ENCODE data around the gene CCDC121.
"Not testable (repeated sequence)": the region's sequence is repeated elsewhere in the genome, so short reads cannot be mapped to it uniquely, and the experiment has no call there.

CCDC121 gene

DNA sequence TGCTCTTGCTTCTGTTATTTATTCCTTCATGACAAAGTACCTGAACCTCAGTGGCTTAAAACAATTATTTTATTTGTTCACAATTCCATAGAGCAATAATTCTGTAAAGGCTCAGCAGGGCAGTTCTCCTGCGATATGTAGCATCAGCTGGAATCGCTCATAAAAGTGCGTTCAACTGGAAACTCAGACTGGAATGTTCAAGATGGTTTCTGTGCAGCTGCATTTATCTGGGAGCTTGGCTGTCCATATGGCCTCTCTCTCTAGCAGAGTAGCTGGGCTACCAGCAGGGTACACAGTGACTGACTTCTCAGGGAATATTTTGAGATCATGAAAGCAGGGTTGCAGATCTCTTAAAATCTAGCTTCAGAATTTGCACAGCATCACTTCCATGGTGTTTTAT lies 13.5 kb downstream of the CCDC121 start:
- Histone ChIP-seq H3K4me1 (ENCODE audit: control insufficient read depth in 1 of 2, insufficient read depth in 2 of 2, low read length in 2 of 2) (no peaks in the 10 kb centered on the region), H3K4me3 (ENCODE audit: low read depth in 1 of 2, low read length in 2 of 2) (no peak overlapping the region), H3K36me3 (ENCODE audit: control insufficient read depth in 1 of 2, insufficient read depth in 2 of 2, low read length in 2 of 2) (peaks cover 30 to 51% of the 10 kb centered on the region in 2 donors), H3K9me3 (ENCODE audit: control insufficient read depth in 1 of 2, low read length in 2 of 2) (no peaks in the 10 kb centered on the region), H3K27ac (ENCODE audit: low read depth, low read length) (no peak overlapping the region), H3K27me3 (ENCODE audit: control insufficient read depth in 1 of 2, insufficient read depth in 2 of 2, low read length in 2 of 2) (no peaks in the 10 kb centered on the region), H3K9ac (ENCODE audit: low read depth in 1 of 2, low read length in 2 of 2) (no peak overlapping the region)

DNA sequence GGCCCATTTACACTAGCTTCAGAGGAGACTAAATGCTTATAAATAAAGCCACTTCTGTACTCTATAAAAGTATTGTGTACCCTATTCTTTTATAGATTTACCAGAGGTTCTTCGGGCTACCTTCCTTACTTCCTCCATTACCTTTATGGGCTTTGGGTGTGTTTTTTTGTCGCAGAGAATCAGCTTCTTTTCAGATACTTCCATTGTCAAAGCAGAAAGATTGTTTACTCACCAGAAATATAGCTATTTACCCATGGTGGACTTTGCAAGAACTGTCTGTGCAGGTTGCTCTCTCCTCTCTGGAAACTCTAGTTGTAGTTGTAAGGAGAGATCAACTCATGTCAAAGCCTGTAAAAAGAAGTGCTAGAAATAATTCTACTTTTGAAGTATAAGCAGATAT lies 14.8 kb downstream of the CCDC121 start:
- Histone ChIP-seq H3K9ac (ENCODE audit: low read depth in 1 of 2, low read length in 2 of 2) (no peak overlapping the region), H3K27ac (ENCODE audit: low read depth, low read length) (no peak overlapping the region), H3K27me3 (ENCODE audit: control insufficient read depth in 1 of 2, insufficient read depth in 2 of 2, low read length in 2 of 2) (no peaks in the 10 kb centered on the region), H3K9me3 (ENCODE audit: control insufficient read depth in 1 of 2, low read length in 2 of 2) (no peaks in the 10 kb centered on the region), H3K4me1 (ENCODE audit: control insufficient read depth in 1 of 2, insufficient read depth in 2 of 2, low read length in 2 of 2) (no peaks in the 10 kb centered on the region), H3K36me3 (ENCODE audit: control insufficient read depth in 1 of 2, insufficient read depth in 2 of 2, low read length in 2 of 2) (peaks cover 30 to 51% of the 10 kb centered on the region in 2 donors), H3K4me3 (ENCODE audit: low read depth in 1 of 2, low read length in 2 of 2) (no peak overlapping the region)

- no peaks in the 10 kb centered on the region for H3K9me3 ChIP-seq (ENCODE audit: control insufficient read depth in 1 of 2, low read length in 2 of 2)
- no peak overlapping the region for H3K27ac ChIP-seq (ENCODE audit: low read depth, low read length)
- H3K9ac ChIP-seq (ENCODE audit: low read depth in 1 of 2, low read length in 2 of 2), result no peak overlapping the region
- H3K4me3 ChIP-seq (ENCODE audit: low read depth in 1 of 2, low read length in 2 of 2), result no peak overlapping the region
- H3K27me3 ChIP-seq (ENCODE audit: control insufficient read depth in 1 of 2, insufficient read depth in 2 of 2, low read length in 2 of 2), result no peaks in the 10 kb centered on the region
- no peaks in the 10 kb centered on the region for H3K4me1 ChIP-seq (ENCODE audit: control insufficient read depth in 1 of 2, insufficient read depth in 2 of 2, low read length in 2 of 2)
- H3K36me3 ChIP-seq (ENCODE audit: control insufficient read depth in 1 of 2, insufficient read depth in 2 of 2, low read length in 2 of 2), result peaks cover 13 to 55% of the 10 kb centered on the region in 2 donors
Measured at GRCh38 chr2:27606611-27607010, 22.2 kb downstream of the CCDC121 start.

- Histone ChIP-seq H3K27me3 (ENCODE audit: control insufficient read depth in 1 of 2, insufficient read depth in 2 of 2, low read length in 2 of 2) (no peaks in the 10 kb centered on the region), H3K9me3 (ENCODE audit: control insufficient read depth in 1 of 2, low read length in 2 of 2) (peaks cover 0 to 7% of the 10 kb centered on the region in 2 donors), H3K9ac (ENCODE audit: low read depth in 1 of 2, low read length in 2 of 2) (no peak overlapping the region), H3K36me3 (ENCODE audit: control insufficient read depth in 1 of 2, insufficient read depth in 2 of 2, low read length in 2 of 2) (peaks cover 10 to 18% of the 10 kb centered on the region in 2 donors), H3K4me3 (ENCODE audit: low read depth in 1 of 2, low read length in 2 of 2) (no peak overlapping the region), H3K27ac (ENCODE audit: low read depth, low read length) (no peak overlapping the region), H3K4me1 (ENCODE audit: control insufficient read depth in 1 of 2, insufficient read depth in 2 of 2, low read length in 2 of 2) (no peaks in the 10 kb centered on the region)
Measured at GRCh38 chr2:27596627-27597026, 32.2 kb downstream of the CCDC121 start.

DNA sequence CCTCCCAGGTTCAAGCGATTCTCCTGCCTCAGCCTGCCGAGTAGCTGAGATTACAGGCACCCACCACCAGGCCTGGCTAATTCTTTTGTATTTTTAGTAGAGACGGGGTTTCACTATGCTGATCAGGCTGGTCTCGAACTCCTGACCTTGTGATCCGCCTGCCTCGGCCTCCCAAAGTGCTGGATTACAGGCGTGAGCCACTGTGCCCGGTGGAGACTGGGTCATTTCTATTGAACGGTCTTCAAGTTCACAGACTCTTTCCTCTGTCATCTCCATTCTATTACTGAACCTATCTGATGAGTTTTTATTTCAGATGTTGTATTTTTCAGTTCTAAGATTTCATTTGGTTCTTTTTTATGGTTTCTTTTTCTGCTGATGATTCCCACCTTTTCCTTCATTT lies 33.4 kb downstream of the CCDC121 start:
- H3K36me3 ChIP-seq (ENCODE audit: control insufficient read depth in 1 of 2, insufficient read depth in 2 of 2, low read length in 2 of 2); H3K4me3 ChIP-seq (ENCODE audit: low read depth in 1 of 2, low read length in 2 of 2); H3K27ac ChIP-seq (ENCODE audit: low read depth, low read length); H3K27me3 ChIP-seq (ENCODE audit: control insufficient read depth in 1 of 2, insufficient read depth in 2 of 2, low read length in 2 of 2); H3K4me1 ChIP-seq (ENCODE audit: control insufficient read depth in 1 of 2, insufficient read depth in 2 of 2, low read length in 2 of 2); H3K9ac ChIP-seq (ENCODE audit: low read depth in 1 of 2, low read length in 2 of 2): not testable (repeated sequence)
- H3K9me3 ChIP-seq (ENCODE audit: control insufficient read depth in 1 of 2, low read length in 2 of 2), result peaks cover 7 to 12% of the 10 kb centered on the region in 2 donors

DNA sequence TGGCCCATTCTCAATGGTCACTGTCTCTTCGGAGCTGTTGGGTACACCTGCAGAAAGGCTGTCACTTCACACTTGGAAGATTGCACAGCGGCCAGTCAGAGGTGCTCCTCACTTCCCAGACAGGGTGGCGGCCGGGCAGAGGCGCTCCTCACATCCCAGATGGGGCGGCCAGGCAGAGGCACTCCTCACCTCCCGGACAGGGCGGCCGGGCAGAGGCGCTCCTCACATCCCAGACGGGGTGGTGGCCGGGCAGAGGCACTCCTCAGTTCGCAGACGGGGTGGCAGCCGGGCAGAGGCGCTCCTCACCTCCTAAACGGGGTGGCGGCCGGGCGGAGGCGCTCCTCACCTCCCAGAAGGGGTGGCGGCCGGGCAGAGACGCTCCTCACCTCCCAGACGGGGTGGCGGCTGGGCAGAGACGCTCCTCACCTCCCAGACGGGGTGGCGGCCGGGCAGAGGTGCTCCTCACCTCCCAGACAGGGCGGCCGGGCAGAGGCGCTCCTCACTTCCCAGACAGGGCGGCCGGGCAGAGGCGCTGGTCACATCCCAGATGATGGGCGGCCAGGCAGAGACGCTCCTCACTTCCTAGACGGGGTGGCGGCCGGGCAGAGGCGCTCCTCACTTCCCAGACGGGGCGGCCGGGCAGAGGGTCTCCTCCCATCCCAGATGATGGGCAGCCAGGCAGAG lies 34.6 kb downstream of the CCDC121 start:
- not testable (repeated sequence) for H3K36me3 ChIP-seq (ENCODE audit: control insufficient read depth in 1 of 2, insufficient read depth in 2 of 2, low read length in 2 of 2); H3K4me1 ChIP-seq (ENCODE audit: control insufficient read depth in 1 of 2, insufficient read depth in 2 of 2, low read length in 2 of 2); H3K27ac ChIP-seq (ENCODE audit: low read depth, low read length); H3K9ac ChIP-seq (ENCODE audit: low read depth in 1 of 2, low read length in 2 of 2); H3K27me3 ChIP-seq (ENCODE audit: control insufficient read depth in 1 of 2, insufficient read depth in 2 of 2, low read length in 2 of 2); H3K4me3 ChIP-seq (ENCODE audit: low read depth in 1 of 2, low read length in 2 of 2)
- H3K9me3 ChIP-seq (ENCODE audit: control insufficient read depth in 1 of 2, low read length in 2 of 2), result peaks cover 11 to 12% of the 10 kb centered on the region in 2 donors

DNA sequence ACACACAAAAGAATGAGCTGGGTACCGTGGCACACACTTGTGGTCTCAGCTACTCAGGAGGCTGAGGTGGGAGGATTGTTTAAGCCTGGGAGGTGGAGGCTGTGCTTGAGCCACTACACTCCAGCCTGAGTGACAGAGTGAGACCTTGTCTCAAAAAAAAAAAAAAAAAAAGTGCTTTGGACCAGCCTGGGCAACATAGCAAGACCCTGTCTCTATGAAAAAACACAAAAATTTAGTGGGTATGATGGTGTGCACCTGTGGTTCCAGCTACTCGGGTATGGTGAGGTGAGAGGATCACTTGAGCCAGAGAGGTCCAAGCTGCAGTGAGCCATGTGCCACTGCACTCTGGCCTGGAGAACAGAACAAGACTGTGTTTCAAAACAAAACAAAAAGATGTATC lies 35.6 kb downstream of the CCDC121 start:
- Histone ChIP-seq H3K27me3 (ENCODE audit: control insufficient read depth in 1 of 2, insufficient read depth in 2 of 2, low read length in 2 of 2) (no peaks in the 10 kb centered on the region), H3K9me3 (ENCODE audit: control insufficient read depth in 1 of 2, low read length in 2 of 2) (peaks cover 11 to 12% of the 10 kb centered on the region in 2 donors), H3K9ac (ENCODE audit: low read depth in 1 of 2, low read length in 2 of 2) (no peak overlapping the region), H3K27ac (ENCODE audit: low read depth, low read length) (no peak overlapping the region), H3K36me3 (ENCODE audit: control insufficient read depth in 1 of 2, insufficient read depth in 2 of 2, low read length in 2 of 2) (no peaks in the 10 kb centered on the region), H3K4me1 (ENCODE audit: control insufficient read depth in 1 of 2, insufficient read depth in 2 of 2, low read length in 2 of 2) (no peaks in the 10 kb centered on the region), H3K4me3 (ENCODE audit: low read depth in 1 of 2, low read length in 2 of 2) (no peak overlapping the region)

- peaks cover 11 to 12% of the 10 kb centered on the region in 2 donors for H3K9me3 ChIP-seq (ENCODE audit: control insufficient read depth in 1 of 2, low read length in 2 of 2)
Measured at GRCh38 chr2:27591745-27592144, 37.1 kb downstream of the CCDC121 start.

DNA sequence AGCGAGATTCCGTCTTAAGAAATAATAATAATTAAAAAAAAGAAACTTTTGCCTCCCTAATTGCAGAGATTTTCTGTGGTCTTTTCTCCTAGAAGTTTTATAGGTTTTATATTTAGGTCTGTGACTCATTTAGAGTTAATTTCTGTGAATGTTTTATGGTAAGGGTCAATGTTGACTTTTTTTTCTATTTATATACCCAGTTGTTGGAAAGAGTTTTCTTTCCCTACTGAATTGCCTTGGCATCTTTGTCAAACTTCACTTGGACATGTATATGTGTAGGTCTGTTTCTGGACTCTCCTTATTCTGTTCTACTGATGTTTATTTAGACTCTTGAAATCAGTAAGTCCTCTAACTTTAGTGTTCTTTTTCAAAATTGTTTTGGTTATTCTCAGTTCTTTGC lies 40.5 kb downstream of the CCDC121 start:
- Histone ChIP-seq H3K9ac (ENCODE audit: low read depth in 1 of 2, low read length in 2 of 2) (no peak overlapping the region), H3K4me1 (ENCODE audit: control insufficient read depth in 1 of 2, insufficient read depth in 2 of 2, low read length in 2 of 2) (peaks cover 16 to 17% of the 10 kb centered on the region in 2 donors), H3K27ac (ENCODE audit: low read depth, low read length) (no peak overlapping the region), H3K36me3 (ENCODE audit: control insufficient read depth in 1 of 2, insufficient read depth in 2 of 2, low read length in 2 of 2) (no peaks in the 10 kb centered on the region), H3K9me3 (ENCODE audit: control insufficient read depth in 1 of 2, low read length in 2 of 2) (peaks cover 5 to 11% of the 10 kb centered on the region in 2 donors), H3K4me3 (ENCODE audit: low read depth in 1 of 2, low read length in 2 of 2) (no peak overlapping the region), H3K27me3 (ENCODE audit: control insufficient read depth in 1 of 2, insufficient read depth in 2 of 2, low read length in 2 of 2) (no peaks in the 10 kb centered on the region)

More at GRCh38 chr2:27591745-27592144, 37.1 kb downstream of the CCDC121 start:
- H3K4me1 ChIP-seq (ENCODE audit: control insufficient read depth in 1 of 2, insufficient read depth in 2 of 2, low read length in 2 of 2), result no peaks in the 10 kb centered on the region
- H3K36me3 ChIP-seq (ENCODE audit: control insufficient read depth in 1 of 2, insufficient read depth in 2 of 2, low read length in 2 of 2), result no peaks in the 10 kb centered on the region
- H3K4me3 ChIP-seq (ENCODE audit: low read depth in 1 of 2, low read length in 2 of 2), result no peak overlapping the region
- no peak overlapping the region for H3K27ac ChIP-seq (ENCODE audit: low read depth, low read length)
- H3K27me3 ChIP-seq (ENCODE audit: control insufficient read depth in 1 of 2, insufficient read depth in 2 of 2, low read length in 2 of 2), result no peaks in the 10 kb centered on the region
- no peak overlapping the region for H3K9ac ChIP-seq (ENCODE audit: low read depth in 1 of 2, low read length in 2 of 2)

DNA sequence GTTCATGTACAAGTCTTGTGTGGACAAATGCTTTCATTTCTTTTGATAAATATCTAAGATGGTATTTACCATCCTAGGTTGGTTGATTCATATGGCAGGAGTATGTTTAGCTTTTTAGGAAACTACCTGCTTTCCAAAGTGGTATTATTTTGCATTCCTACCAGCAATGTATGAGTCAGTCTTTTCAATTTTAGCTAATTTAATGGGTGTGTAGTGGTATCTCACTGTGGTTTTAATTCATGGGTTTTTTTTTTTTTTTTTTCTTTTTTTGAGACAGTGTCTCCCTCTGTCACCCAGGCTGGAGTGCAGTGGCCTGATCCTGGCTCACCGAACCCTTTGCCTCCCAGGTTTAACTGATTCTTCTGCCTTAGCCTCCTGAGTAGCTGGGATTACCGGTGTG lies 41.8 kb downstream of the CCDC121 start:
- Histone ChIP-seq H3K9me3 (ENCODE audit: control insufficient read depth in 1 of 2, low read length in 2 of 2) (peaks cover 5 to 11% of the 10 kb centered on the region in 2 donors), H3K27me3 (ENCODE audit: control insufficient read depth in 1 of 2, insufficient read depth in 2 of 2, low read length in 2 of 2) (no peaks in the 10 kb centered on the region), H3K36me3 (ENCODE audit: control insufficient read depth in 1 of 2, insufficient read depth in 2 of 2, low read length in 2 of 2) (no peaks in the 10 kb centered on the region), H3K4me3 (ENCODE audit: low read depth in 1 of 2, low read length in 2 of 2) (no peak overlapping the region), H3K27ac (ENCODE audit: low read depth, low read length) (no peak overlapping the region), H3K4me1 (ENCODE audit: control insufficient read depth in 1 of 2, insufficient read depth in 2 of 2, low read length in 2 of 2) (peaks cover 17 to 18% of the 10 kb centered on the region in 2 donors), H3K9ac (ENCODE audit: low read depth in 1 of 2, low read length in 2 of 2) (no peak overlapping the region)
